ENCODE measurements around the gene LCN1. TPM values are rescaled to one million over a fixed set of nuclear protein-coding genes. Genes with fewer than 3 reads are reported as not detected.

LCN1 gene
- polyA plus RNA-seq, 1 donor from 2014 or later = not detected

DNA sequence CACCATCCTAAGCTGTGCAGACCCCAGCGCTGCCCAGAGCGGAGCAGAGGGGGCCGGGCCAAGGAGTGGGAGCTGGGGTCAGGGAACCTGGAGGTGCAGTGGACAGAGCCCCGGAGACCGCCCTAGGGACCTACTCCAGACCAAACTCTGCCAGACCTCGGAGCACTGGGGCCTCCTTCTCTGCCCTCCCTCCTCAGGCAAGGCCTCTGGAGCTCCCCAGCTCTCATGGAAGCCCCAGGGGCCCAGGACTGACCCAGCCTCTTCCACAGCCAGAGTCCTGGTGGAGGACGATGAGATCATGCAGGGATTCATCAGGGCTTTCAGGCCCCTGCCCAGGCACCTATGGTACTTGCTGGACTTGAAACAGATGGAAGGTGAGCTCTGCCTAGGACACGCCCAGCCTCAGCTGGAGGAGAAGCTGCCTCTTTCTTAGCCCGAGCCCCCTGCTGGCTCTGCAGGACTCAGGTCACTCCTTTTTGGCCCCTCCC, 43.9 kb downstream of the LCN1 start:
- no peak overlapping the region for H3K4me2 ChIP-seq (ENCODE audit: low read length)
- H3K4me3 ChIP-seq (ENCODE audit: low read length) = no peak overlapping the region

GRCh38 chr9:135565636-135566035, 44.4 kb downstream of the LCN1 start:
- TF ChIP-seq CTCF (IDR thresholded peaks at IDR 0.05; ENCODE audit: poor library complexity, severe bottlenecking) = no peak

More for the DNA sequence above, 43.9 kb downstream of the LCN1 start:
- Histone ChIP-seq H3K9ac (ENCODE audit: low read length) (no peak overlapping the region), H3K9me2 (ENCODE audit: insufficient read depth, low read length) (no peaks in the 10 kb centered on the region), H2AFZ (ENCODE audit: low read depth, low read length) (no peak overlapping the region), H4K20me1 (ENCODE audit: insufficient read depth) (no peaks in the 10 kb centered on the region), H3K79me2 (replicated peaks; ENCODE audit: insufficient read depth, low read length) (no peaks in the 10 kb centered on the region), H3K27me3 (ENCODE audit: insufficient read depth, low read depth, low read length) (no peaks in the 10 kb centered on the region), H3K9me3 (ENCODE audit: low read length) (no peaks in the 10 kb centered on the region), H3K27ac (ENCODE audit: low read length) (no peak overlapping the region), H3F3A (ENCODE audit: insufficient read depth, low read length, poor library complexity, severe bottlenecking) (no peaks in the 10 kb centered on the region), H3K36me3 (ENCODE audit: insufficient read depth, low read length) (no peaks in the 10 kb centered on the region)
- TF ChIP-seq CTCF (IDR thresholded peaks at IDR 0.05; ENCODE audit: poor library complexity, severe bottlenecking) (no peak), RAD21 (conservative IDR thresholded peaks at IDR 0.05) (no peak), TAF1 (IDR thresholded peaks at IDR 0.05; ENCODE audit: low read depth) (no peak), MXI1 (conservative IDR thresholded peaks at IDR 0.05; ENCODE audit: poor library complexity, severe bottlenecking) (no peak), SMC3 (conservative IDR thresholded peaks at IDR 0.05; ENCODE audit: poor library complexity) (no peak), EZH2 (IDR thresholded peaks at IDR 0.05; ENCODE audit: borderline replicate concordance, insufficient read depth, low read length, poor library complexity, severe bottlenecking) (no peak), EP300 (conservative IDR thresholded peaks at IDR 0.05; ENCODE audit: poor library complexity, severe bottlenecking) (no peak), POLR2AphosphoS5 (IDR thresholded peaks at IDR 0.05) (no peak)
- TF ChIP-seq, protein P1, sequence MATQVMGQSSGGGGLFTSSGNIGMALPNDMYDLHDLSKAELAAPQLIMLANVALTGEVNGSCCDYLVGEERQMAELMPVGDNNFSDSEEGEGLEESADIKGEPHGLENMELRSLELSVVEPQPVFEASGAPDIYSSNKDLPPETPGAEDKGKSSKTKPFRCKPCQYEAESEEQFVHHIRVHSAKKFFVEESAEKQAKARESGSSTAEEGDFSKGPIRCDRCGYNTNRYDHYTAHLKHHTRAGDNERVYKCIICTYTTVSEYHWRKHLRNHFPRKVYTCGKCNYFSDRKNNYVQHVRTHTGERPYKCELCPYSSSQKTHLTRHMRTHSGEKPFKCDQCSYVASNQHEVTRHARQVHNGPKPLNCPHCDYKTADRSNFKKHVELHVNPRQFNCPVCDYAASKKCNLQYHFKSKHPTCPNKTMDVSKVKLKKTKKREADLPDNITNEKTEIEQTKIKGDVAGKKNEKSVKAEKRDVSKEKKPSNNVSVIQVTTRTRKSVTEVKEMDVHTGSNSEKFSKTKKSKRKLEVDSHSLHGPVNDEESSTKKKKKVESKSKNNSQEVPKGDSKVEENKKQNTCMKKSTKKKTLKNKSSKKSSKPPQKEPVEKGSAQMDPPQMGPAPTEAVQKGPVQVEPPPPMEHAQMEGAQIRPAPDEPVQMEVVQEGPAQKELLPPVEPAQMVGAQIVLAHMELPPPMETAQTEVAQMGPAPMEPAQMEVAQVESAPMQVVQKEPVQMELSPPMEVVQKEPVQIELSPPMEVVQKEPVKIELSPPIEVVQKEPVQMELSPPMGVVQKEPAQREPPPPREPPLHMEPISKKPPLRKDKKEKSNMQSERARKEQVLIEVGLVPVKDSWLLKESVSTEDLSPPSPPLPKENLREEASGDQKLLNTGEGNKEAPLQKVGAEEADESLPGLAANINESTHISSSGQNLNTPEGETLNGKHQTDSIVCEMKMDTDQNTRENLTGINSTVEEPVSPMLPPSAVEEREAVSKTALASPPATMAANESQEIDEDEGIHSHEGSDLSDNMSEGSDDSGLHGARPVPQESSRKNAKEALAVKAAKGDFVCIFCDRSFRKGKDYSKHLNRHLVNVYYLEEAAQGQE (IDR thresholded peaks at IDR 0.05; ENCODE audit: borderline replicate concordance) = no peak

More at GRCh38 chr9:135565636-135566035, 44.4 kb downstream of the LCN1 start:
- no peaks in the 10 kb centered on the region for H3K36me3 ChIP-seq (ENCODE audit: insufficient read depth, low read length)
- no peaks in the 10 kb centered on the region for H3K9me3 ChIP-seq (ENCODE audit: low read length)
- no peak overlapping the region for H3K9ac ChIP-seq (ENCODE audit: low read length)
- no peak overlapping the region for H3K27ac ChIP-seq (ENCODE audit: low read length)
- H3K79me2 ChIP-seq (replicated peaks; ENCODE audit: insufficient read depth, low read length) = no peaks in the 10 kb centered on the region
- H3K27me3 ChIP-seq (ENCODE audit: insufficient read depth, low read depth, low read length) = no peaks in the 10 kb centered on the region
- no peaks in the 10 kb centered on the region for H4K20me1 ChIP-seq (ENCODE audit: insufficient read depth)
- no peaks in the 10 kb centered on the region for H3F3A ChIP-seq (ENCODE audit: insufficient read depth, low read length, poor library complexity, severe bottlenecking)
- no peak overlapping the region for H2AFZ ChIP-seq (ENCODE audit: low read depth, low read length)
- no peak overlapping the region for H3K4me2 ChIP-seq (ENCODE audit: low read length)
- H3K4me3 ChIP-seq (ENCODE audit: low read length) = no peak overlapping the region
- H3K9me2 ChIP-seq (ENCODE audit: insufficient read depth, low read length) = no peaks in the 10 kb centered on the region

All from neural cell (in vitro differentiated cells).